Measurements from ENCODE around the gene ACTRT1.

ACTRT1 gene

DNA sequence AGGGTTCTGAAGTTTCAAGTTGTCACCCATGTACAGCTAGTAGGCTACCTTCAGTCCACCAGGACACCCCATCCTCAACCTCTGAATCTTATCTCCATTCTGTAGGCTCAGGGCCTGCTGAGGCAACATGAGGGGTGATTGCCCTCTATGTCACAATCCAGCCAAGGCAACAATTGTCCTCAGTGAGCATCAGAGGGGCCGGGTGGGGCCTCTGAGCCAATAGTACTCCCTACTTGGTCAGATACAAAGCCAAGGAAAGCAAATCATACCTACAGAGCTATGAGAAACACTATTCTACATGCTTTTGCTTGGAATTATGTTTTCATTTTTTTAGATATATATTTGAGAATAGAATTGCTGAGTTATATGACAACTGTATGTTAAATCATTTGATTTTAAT, at the start of gene ACTRT1:
TSS of gene ACTRT1 (minus strand) at position 101 of the 400 bp plus-strand sequence. CDS start 197 bp downstream, outside the sequence.
- Histone ChIP-seq H3K27me3 (ENCODE audit: low read depth, low read length) (no peaks in the 10 kb centered on the region), H3K4me1 (ENCODE audit: control insufficient read depth in 1 of 2, insufficient read depth in 2 of 2, low read length in 2 of 2) (no peaks in the 10 kb centered on the region), H3K27ac (ENCODE audit: low read length) (no peak within 1 kb of the TSS), H3K9me3 (ENCODE audit: control insufficient read depth in 1 of 2, low read length in 2 of 2) (no peaks in the 10 kb centered on the region), H3K4me3 (ENCODE audit: low read depth in 1 of 2, low read length in 2 of 2) (no peak within 1 kb of the TSS), H3K36me3 (ENCODE audit: control insufficient read depth in 1 of 2, insufficient read depth in 2 of 2, low read length in 2 of 2) (no peaks in the 10 kb centered on the region)

DNA sequence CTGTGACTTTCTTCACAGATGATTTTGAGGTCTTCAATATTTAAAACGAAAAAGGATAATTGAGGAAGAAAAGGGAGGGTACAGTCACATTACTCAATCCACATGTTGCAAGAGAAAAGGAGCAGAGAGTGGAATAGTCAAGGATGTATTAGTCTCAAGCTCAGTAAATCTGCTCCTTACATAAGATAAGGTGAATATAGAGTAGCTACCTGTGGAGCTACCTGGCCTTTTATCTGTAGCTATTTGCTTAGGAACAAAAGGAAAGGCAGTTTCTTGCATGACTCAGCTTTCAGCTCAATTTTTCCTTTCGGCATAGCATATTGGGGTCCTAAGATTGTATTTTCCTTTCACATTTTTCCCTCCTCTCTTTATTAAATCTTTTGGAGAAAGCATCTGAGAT, 26.3 kb upstream of the ACTRT1 start:
- no peak overlapping the region for H3K4me3 ChIP-seq (ENCODE audit: low read depth in 1 of 2, low read length in 2 of 2)
- H3K4me1 ChIP-seq (ENCODE audit: control insufficient read depth in 1 of 2, insufficient read depth in 2 of 2, low read length in 2 of 2): no peaks in the 10 kb centered on the region
- H3K27ac ChIP-seq (ENCODE audit: low read length): no peak overlapping the region

DNA sequence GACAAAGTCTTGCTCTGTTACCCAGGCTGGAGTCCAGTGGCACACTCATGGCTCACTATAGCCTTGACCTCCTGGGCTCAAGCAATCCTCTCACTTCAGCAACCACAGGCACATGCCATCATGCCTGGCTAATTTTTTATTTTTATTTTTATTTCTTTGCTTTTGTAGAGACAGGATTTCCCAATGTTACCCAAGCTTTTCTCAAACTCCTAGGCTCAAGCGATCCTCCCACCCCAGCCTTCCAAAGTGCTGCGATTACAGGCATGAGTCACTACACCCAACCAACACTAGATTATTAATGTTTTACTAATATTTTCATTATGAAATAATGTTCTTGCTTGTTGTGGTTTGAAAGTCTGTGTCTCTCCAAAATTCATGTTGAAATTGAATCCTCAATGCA, 5.2 kb upstream of the ACTRT1 start:
- Histone ChIP-seq H3K27me3 (ENCODE audit: low read depth, low read length) (no peaks in the 10 kb centered on the region), H3K27ac (ENCODE audit: low read length) (no peak overlapping the region), H3K36me3 (ENCODE audit: control insufficient read depth in 1 of 2, insufficient read depth in 2 of 2, low read length in 2 of 2) (no peaks in the 10 kb centered on the region), H3K4me1 (ENCODE audit: control insufficient read depth in 1 of 2, insufficient read depth in 2 of 2, low read length in 2 of 2) (no peaks in the 10 kb centered on the region), H3K9me3 (ENCODE audit: control insufficient read depth in 1 of 2, low read length in 2 of 2) (no peaks in the 10 kb centered on the region), H3K4me3 (ENCODE audit: low read depth in 1 of 2, low read length in 2 of 2) (no peak overlapping the region)

More for the DNA sequence above, 26.3 kb upstream of the ACTRT1 start:
- Histone ChIP-seq H3K36me3 (ENCODE audit: control insufficient read depth in 1 of 2, insufficient read depth in 2 of 2, low read length in 2 of 2) (no peaks in the 10 kb centered on the region), H3K9me3 (ENCODE audit: control insufficient read depth in 1 of 2, low read length in 2 of 2) (no peaks in the 10 kb centered on the region), H3K27me3 (ENCODE audit: low read depth, low read length) (no peaks in the 10 kb centered on the region)

DNA sequence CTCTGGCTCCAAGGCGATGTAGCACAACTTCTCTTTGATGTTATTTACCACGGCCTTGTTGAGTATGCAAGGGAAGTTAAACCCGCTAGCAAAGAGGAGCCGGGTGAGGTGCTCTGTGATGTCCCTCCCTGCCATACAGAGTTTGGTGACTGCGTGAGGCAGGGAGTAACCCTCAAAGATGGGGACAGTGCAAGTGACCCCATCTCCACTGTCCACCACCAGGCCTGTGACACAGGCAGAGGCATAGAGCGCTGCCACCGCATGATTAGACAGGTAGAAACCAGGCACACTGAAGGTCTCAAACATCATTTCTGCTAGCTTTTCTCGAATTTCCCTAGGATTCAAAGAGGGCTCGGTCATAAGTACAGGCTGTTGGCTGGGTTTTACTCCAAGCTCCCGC, 677 bp downstream of the ACTRT1 start:
- no peaks in the 10 kb centered on the region for H3K27me3 ChIP-seq (ENCODE audit: low read depth, low read length)
- no peaks in the 10 kb centered on the region for H3K36me3 ChIP-seq (ENCODE audit: control insufficient read depth in 1 of 2, insufficient read depth in 2 of 2, low read length in 2 of 2)
- H3K4me1 ChIP-seq (ENCODE audit: control insufficient read depth in 1 of 2, insufficient read depth in 2 of 2, low read length in 2 of 2): no peaks in the 10 kb centered on the region
- no peak overlapping the region for H3K27ac ChIP-seq (ENCODE audit: low read length)
- H3K9me3 ChIP-seq (ENCODE audit: control insufficient read depth in 1 of 2, low read length in 2 of 2): no peaks in the 10 kb centered on the region
- no peak overlapping the region for H3K4me3 ChIP-seq (ENCODE audit: low read depth in 1 of 2, low read length in 2 of 2)

DNA sequence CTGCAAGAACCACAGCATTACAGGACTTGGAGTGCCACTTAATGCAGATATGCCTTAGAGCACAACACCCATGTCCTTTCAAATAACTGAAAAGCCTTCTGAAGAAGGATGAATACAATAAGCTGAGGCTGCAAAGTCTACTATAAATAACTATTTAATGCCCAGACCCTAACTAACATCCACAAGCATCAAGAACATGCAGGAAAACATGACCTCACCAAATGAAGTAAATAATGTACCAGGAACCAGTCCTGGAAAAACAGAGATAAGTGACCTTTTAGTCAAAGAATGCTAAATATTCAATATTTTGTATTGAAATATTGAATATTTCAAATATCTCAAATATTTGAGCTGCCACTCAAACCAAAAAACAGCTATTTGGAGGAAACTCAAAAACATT, 16.9 kb downstream of the ACTRT1 start:
- Histone ChIP-seq H3K36me3 (ENCODE audit: control insufficient read depth in 1 of 2, insufficient read depth in 2 of 2, low read length in 2 of 2) (no peaks in the 10 kb centered on the region), H3K4me1 (ENCODE audit: control insufficient read depth in 1 of 2, insufficient read depth in 2 of 2, low read length in 2 of 2) (no peaks in the 10 kb centered on the region), H3K9me3 (ENCODE audit: control insufficient read depth in 1 of 2, low read length in 2 of 2) (no peaks in the 10 kb centered on the region), H3K27ac (ENCODE audit: low read length) (no peak overlapping the region), H3K4me3 (ENCODE audit: low read depth in 1 of 2, low read length in 2 of 2) (no peak overlapping the region), H3K27me3 (ENCODE audit: low read depth, low read length) (no peaks in the 10 kb centered on the region)

DNA sequence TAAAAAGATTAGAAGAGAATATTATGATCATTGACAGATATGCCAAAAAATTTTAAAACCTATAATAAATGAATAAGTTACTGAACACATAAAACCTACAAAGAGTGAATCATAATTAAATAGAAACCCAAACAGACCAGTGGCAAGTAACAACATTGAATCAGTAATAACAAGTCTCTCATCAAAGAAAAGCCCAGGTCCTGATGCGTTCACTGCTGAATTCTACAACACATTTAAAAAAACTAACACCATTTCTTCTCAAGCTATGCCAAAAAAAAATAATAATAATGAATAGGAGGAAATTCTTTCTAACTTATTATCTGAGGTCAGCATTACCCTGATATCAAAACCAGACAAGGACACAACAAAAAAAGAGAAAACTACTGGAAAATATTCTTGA, 30.6 kb downstream of the ACTRT1 start:
- no peaks in the 10 kb centered on the region for H3K4me1 ChIP-seq (ENCODE audit: control insufficient read depth in 1 of 2, insufficient read depth in 2 of 2, low read length in 2 of 2)
- no peaks in the 10 kb centered on the region for H3K9me3 ChIP-seq (ENCODE audit: control insufficient read depth in 1 of 2, low read length in 2 of 2)
- no peak overlapping the region for H3K4me3 ChIP-seq (ENCODE audit: low read depth in 1 of 2, low read length in 2 of 2)
- no peaks in the 10 kb centered on the region for H3K36me3 ChIP-seq (ENCODE audit: control insufficient read depth in 1 of 2, insufficient read depth in 2 of 2, low read length in 2 of 2)
- H3K27ac ChIP-seq (ENCODE audit: low read length): no peak overlapping the region
- no peaks in the 10 kb centered on the region for H3K27me3 ChIP-seq (ENCODE audit: low read depth, low read length)

DNA sequence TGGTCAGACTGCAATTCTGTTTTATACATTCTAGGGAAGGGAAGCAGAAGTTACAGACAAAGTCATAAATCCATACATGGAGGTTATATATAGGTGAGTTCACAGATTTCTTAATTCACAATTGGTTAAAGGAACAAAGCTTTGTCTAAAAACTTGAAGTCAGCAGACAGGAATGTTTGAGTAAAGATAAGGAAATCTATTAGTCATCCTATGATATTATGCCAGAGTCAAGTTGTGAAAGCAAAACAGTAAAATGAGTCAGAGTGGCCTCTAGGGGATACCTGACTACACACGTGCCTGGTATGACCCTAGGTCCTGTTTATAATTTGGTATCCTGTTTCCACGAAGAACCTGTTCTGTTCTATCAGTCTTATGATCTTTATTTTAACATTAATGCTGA, 31.5 kb downstream of the ACTRT1 start:
- Histone ChIP-seq H3K36me3 (ENCODE audit: control insufficient read depth in 1 of 2, insufficient read depth in 2 of 2, low read length in 2 of 2) (no peaks in the 10 kb centered on the region), H3K27me3 (ENCODE audit: low read depth, low read length) (no peaks in the 10 kb centered on the region), H3K9me3 (ENCODE audit: control insufficient read depth in 1 of 2, low read length in 2 of 2) (no peaks in the 10 kb centered on the region), H3K4me3 (ENCODE audit: low read depth in 1 of 2, low read length in 2 of 2) (no peak overlapping the region), H3K4me1 (ENCODE audit: control insufficient read depth in 1 of 2, insufficient read depth in 2 of 2, low read length in 2 of 2) (no peaks in the 10 kb centered on the region), H3K27ac (ENCODE audit: low read length) (no peak overlapping the region)

DNA sequence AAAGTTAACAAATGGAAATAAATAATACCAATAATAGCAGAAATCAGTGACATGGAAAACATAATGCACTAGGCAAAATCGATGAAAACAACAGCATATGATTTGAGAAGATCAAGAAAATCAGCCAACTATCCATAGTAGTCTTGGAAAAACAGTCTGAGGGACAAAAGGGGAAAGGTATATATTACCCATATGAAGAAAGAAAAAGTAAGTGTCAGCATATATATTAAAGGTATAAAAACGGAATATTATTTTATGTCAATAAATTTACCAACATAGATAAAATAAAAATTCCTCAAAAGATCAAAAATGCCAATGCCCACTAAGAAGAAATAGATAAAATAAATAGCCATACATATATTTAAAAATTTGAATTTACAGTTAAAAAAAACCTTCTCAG, 33.0 kb downstream of the ACTRT1 start:
- Histone ChIP-seq H3K27me3 (ENCODE audit: low read depth, low read length) (no peaks in the 10 kb centered on the region), H3K36me3 (ENCODE audit: control insufficient read depth in 1 of 2, insufficient read depth in 2 of 2, low read length in 2 of 2) (no peaks in the 10 kb centered on the region)

DNA sequence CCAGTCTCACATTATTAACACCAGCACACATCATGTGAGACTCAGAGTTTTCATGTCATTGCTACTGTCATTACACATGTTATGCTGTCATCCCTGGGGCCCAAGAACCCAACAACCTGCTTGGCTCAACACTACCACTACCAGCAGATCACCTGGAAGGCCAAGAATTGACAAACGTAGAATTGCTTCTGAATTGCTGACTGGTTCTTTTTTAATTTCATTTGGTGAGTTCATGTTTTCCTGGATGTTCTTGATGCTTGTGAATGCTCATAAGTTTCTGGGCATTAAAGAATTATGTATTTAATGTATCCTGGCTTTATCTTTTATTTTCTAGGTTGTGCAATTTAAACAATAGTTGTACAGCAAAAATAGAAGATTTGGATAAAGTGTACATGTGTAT, 40.2 kb downstream of the ACTRT1 start:
- no peaks in the 10 kb centered on the region for H3K27me3 ChIP-seq (ENCODE audit: low read depth, low read length)
- H3K4me1 ChIP-seq (ENCODE audit: control insufficient read depth in 1 of 2, insufficient read depth in 2 of 2, low read length in 2 of 2): no peaks in the 10 kb centered on the region
- no peaks in the 10 kb centered on the region for H3K36me3 ChIP-seq (ENCODE audit: control insufficient read depth in 1 of 2, insufficient read depth in 2 of 2, low read length in 2 of 2)
- no peak overlapping the region for H3K4me3 ChIP-seq (ENCODE audit: low read depth in 1 of 2, low read length in 2 of 2)
- H3K9me3 ChIP-seq (ENCODE audit: control insufficient read depth in 1 of 2, low read length in 2 of 2): no peaks in the 10 kb centered on the region
- no peak overlapping the region for H3K27ac ChIP-seq (ENCODE audit: low read length)

More for the DNA sequence above, 33.0 kb downstream of the ACTRT1 start:
- Histone ChIP-seq H3K4me3 (ENCODE audit: low read depth in 1 of 2, low read length in 2 of 2) (no peak overlapping the region), H3K4me1 (ENCODE audit: control insufficient read depth in 1 of 2, insufficient read depth in 2 of 2, low read length in 2 of 2) (no peaks in the 10 kb centered on the region), H3K27ac (ENCODE audit: low read length) (no peak overlapping the region), H3K9me3 (ENCODE audit: control insufficient read depth in 1 of 2, low read length in 2 of 2) (no peaks in the 10 kb centered on the region)

DNA sequence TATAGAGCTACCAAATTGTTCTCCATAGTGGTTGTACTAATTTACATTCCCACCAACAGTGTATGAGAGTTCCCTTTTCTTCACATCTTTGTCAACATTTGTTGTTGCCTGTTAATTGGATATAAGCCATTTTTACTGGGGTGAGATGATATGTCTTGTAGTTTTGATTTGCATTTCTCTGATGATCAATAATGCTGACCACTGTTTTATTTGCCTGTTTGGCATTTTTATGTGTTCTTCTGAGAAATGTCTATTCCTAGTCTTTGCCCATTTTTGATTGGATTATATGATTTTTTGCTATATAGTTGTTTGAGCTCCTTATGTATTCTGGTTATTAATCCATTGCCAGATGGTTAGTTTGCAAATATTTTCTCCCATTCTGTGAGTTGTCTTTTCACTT, 44.3 kb downstream of the ACTRT1 start:
- H3K4me3 ChIP-seq (ENCODE audit: low read depth in 1 of 2, low read length in 2 of 2): no peak overlapping the region
- no peaks in the 10 kb centered on the region for H3K36me3 ChIP-seq (ENCODE audit: control insufficient read depth in 1 of 2, insufficient read depth in 2 of 2, low read length in 2 of 2)
- H3K4me1 ChIP-seq (ENCODE audit: control insufficient read depth in 1 of 2, insufficient read depth in 2 of 2, low read length in 2 of 2): no peaks in the 10 kb centered on the region
- H3K27me3 ChIP-seq (ENCODE audit: low read depth, low read length): no peaks in the 10 kb centered on the region
- no peak overlapping the region for H3K27ac ChIP-seq (ENCODE audit: low read length)
- no peaks in the 10 kb centered on the region for H3K9me3 ChIP-seq (ENCODE audit: control insufficient read depth in 1 of 2, low read length in 2 of 2)

All from muscle layer of duodenum (tissue), 2 donors.